Adrenal gland (tissue), 12 donors: ENCODE data around the gene ASB15. TPM values are rescaled to one million over a fixed set of nuclear protein-coding genes. Genes with fewer than 3 reads are reported as not detected.
A peak's percentile ranks its signal among the peaks of the same experiment; 100 is the strongest.

ENCODE experiments used
- DNase-seq, 7 donors: peaks; one replicate each; pipeline ENCODE4 v3.0.0-alpha.2; 2019 to 2020
- H3K27ac ChIP-seq, 5 donors: fragments of 200-600 bp; sonication (generic) in 4 of 5; 1 replicate in 3 of 5; 2 replicates in 2 of 5; pipeline versions ENCODE4 v1.5.1 to v1.8.0; 2016 to 2020; ENCODE audit warnings: mild to moderate bottlenecking in 1 of 5
- H3K27me3 ChIP-seq: fragments of 200-600 bp; 2 replicates; pipeline ENCODE4 v1.8.0; 2021
- H3K36me3 ChIP-seq, 2 donors: fragments of 200-600 bp; replicated peaks in 1 of 2; 1 replicate in 1 of 2; 2 replicates in 1 of 2; pipeline versions ENCODE4 v1.5.1 to v1.8.0; 2018 to 2022
- H3K4me1 ChIP-seq, 2 donors: fragments of 200-600 bp; replicated peaks in 1 of 2; 1 replicate in 1 of 2; 2 replicates in 1 of 2; pipeline versions ENCODE4 v1.5.1 to v1.8.0; 2018 to 2021
- H3K4me3 ChIP-seq, 4 donors: fragments of 200-600 bp; sonication (generic) in 3 of 4; one replicate each; pipeline ENCODE4 v1.5.1; 2016 to 2018
- H3K9me3 ChIP-seq, 3 donors: fragments of 200-600 bp; sonication (generic) in 1 of 3; replicated peaks in 1 of 3; 1 replicate in 2 of 3; 2 replicates in 1 of 3; pipeline versions ENCODE4 v1.5.1 to v1.8.0; 2016 to 2021
- POLR2A ChIP-seq, 2 donors: fragments of 450-650 bp; IDR thresholded peaks; one replicate each; pipeline ENCODE4 v1.6.1; 2017; ENCODE audit warnings: antibody characterized with exemption in 2 of 2, mild to moderate bottlenecking in 2 of 2, moderate library complexity in 1 of 2
- WGBS, 4 donors: extraction: QIAGEN DNeasy Blood & Tissue Kit in 2 of 4; methylation state at CpG; one replicate each; pipeline versions ENCODE4 v1.1.5 to v1.1.7; 2013 to 2017; 5-methylcytosine and 5-hydroxymethylcytosine counted together
- intact Hi-C, 2 donors: fragments of 100-400 bp; cut with DNase I; formaldehyde crosslinking; loops; one replicate each; pipeline versions ENCODE4 v1.14.1 to v1.15.0; 2022 to 2023
- polyA plus RNA-seq, 3 donors: library from polyadenylated mRNA; stranded (reverse); fragments of 200-250 nt in 2 of 3; fragments of 350-450 nt in 1 of 3; fragmentation: Illumina TruSeq in 1 of 3; extraction: RNeasy Lipid Tissue Mini Kit (QIAGEN cat#74804) in 1 of 3; gene quantifications; one replicate each; pipeline ENCODE4 v1.2.3, GENCODE V29; 2013 to 2014
- total RNA-seq, 9 donors: library from RNA; depleted of rRNA in 4 of 9; stranded (reverse); fragments of >200 nt in 4 of 9; fragments of 120-200 nt in 1 of 9; fragmentation: NEBNext Ultra II Directional in 1 of 9; extraction: Animal tissue kit (Norgen Biotek cat#: 25700) in 1 of 9; gene quantifications; one replicate each; pipeline versions ENCODE4 v1.1.0 to v1.2.4, GENCODE V29; 2013 to 2023
- TF ChIP-seq, protein P1 (sequence below), 6 experiments: fragments of 450-650 bp in 4 of 6; fragments of 200-600 bp in 2 of 6; sonication (generic) in 1 of 6; IDR thresholded peaks; 1 replicate in 5 of 6; 2 replicates in 1 of 6; pipeline versions ENCODE4 v1.5.1 to v1.8.0; 2016 to 2021; ENCODE audit warnings: antibody characterized with exemption in 6 of 6, mild to moderate bottlenecking in 2 of 6, moderate library complexity in 1 of 6
- donor health status: healthy with polysubstance abuse.
- donor health status: Bipolar disorder and iron deficiency.
- donor health status: DM: yes; HTN: yes; CAD: no.
- donor health status: DM: no; HTN: no; CAD: no.
- donor health status: DM: no; HTN: no; CAD: no.
- donor health status: DM: yes; HTN: yes; CAD: no.

ASB15 gene
- total and polyA plus RNA-seq, 12 donors: not detected

DNA sequence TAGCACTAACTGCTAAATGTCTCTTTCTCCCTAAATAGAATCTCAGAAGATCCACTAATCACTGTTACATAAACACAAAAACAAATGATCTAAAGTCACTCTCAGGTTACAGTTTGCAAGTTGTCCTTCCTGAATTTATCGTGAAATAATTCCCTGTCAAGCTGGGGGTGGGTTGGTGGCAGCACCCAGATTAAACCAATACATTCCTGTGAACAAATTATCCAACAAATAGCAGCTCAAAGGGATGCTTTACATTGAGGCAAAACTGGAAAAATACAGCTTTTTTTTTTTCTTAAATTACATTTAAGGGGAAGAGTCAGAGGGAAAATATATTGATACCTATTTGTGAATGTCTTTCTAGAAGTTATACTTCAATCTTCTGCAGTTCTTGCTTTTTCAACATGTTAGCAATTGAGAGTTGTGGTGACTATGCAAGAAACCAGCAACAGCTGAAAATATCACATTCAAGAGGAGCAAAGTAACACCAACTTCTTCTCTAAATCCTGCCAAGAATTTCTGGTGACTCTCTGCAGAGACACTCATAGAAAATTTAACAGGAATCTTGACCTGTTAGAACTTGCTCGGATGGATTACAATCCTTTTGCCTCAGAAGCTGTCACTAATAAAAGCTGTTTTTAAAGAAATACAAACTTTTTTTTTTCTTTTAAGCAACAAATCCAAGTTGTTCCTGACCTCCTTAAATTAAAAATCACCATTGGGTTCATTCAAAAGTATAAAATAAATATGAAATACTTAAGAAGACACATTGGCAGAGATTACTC, 73.0 kb downstream of the ASB15 start:
- no peak for TF ChIP-seq POLR2A (IDR thresholded peaks at IDR 0.05)
- TF ChIP-seq, protein P1, sequence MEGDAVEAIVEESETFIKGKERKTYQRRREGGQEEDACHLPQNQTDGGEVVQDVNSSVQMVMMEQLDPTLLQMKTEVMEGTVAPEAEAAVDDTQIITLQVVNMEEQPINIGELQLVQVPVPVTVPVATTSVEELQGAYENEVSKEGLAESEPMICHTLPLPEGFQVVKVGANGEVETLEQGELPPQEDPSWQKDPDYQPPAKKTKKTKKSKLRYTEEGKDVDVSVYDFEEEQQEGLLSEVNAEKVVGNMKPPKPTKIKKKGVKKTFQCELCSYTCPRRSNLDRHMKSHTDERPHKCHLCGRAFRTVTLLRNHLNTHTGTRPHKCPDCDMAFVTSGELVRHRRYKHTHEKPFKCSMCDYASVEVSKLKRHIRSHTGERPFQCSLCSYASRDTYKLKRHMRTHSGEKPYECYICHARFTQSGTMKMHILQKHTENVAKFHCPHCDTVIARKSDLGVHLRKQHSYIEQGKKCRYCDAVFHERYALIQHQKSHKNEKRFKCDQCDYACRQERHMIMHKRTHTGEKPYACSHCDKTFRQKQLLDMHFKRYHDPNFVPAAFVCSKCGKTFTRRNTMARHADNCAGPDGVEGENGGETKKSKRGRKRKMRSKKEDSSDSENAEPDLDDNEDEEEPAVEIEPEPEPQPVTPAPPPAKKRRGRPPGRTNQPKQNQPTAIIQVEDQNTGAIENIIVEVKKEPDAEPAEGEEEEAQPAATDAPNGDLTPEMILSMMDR (IDR thresholded peaks at IDR 0.05): no peak
- Histone ChIP-seq H3K27ac (no peak overlapping the region), H3K4me3 (no peak overlapping the region), H3K4me1 (peaks cover 0 to 16% of the 10 kb centered on the region in 2 donors), H3K27me3 (no peaks in the 10 kb centered on the region), H3K36me3 (peaks cover 0 to 3% of the 10 kb centered on the region in 2 donors), H3K9me3 (no peaks in the 10 kb centered on the region)
- WGBS, 4 donors: 25 to 42% (median 35%) methylated on average over 2 of the region's 2 CpGs
- no peak for DNase-seq
- intact Hi-C loops: loop anchor here in 1 of 2 donors (10.0 kb wide), 1 partner anchor 190 kb away; no protein-coding TSS in a partner anchor

DNA sequence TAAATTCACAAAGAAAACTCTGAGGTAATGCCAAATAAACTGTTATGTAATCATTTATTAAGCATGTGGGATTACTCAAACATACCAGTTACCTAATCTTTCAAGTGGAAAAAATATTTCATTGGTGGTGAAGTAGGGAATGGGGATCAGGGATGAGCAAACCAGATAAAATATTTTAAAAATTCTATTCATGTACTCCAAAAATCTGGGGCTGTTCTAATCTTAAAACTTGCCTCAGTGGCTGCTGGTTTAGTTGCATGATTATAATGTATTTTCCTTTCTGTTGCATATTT, 73.5 kb downstream of the ASB15 start:
- TF ChIP-seq, protein P1 (IDR thresholded peaks at IDR 0.05): no peak
- TF ChIP-seq POLR2A (IDR thresholded peaks at IDR 0.05): no peak
- H3K27me3 ChIP-seq: no peaks in the 10 kb centered on the region
- peak overlapping the region in 1 of 5 donors; percentile 24 for H3K27ac ChIP-seq
- intact Hi-C loops: loop anchor here in 1 of 2 donors (10.0 kb wide), 1 partner anchor 190 kb away; no protein-coding TSS in a partner anchor
- peaks cover 0 to 16% of the 10 kb centered on the region in 2 donors for H3K4me1 ChIP-seq
- no peaks in the 10 kb centered on the region for H3K9me3 ChIP-seq
- no peak overlapping the region for H3K4me3 ChIP-seq
- no peak for DNase-seq
- peaks cover 0 to 3% of the 10 kb centered on the region in 2 donors for H3K36me3 ChIP-seq

DNA sequence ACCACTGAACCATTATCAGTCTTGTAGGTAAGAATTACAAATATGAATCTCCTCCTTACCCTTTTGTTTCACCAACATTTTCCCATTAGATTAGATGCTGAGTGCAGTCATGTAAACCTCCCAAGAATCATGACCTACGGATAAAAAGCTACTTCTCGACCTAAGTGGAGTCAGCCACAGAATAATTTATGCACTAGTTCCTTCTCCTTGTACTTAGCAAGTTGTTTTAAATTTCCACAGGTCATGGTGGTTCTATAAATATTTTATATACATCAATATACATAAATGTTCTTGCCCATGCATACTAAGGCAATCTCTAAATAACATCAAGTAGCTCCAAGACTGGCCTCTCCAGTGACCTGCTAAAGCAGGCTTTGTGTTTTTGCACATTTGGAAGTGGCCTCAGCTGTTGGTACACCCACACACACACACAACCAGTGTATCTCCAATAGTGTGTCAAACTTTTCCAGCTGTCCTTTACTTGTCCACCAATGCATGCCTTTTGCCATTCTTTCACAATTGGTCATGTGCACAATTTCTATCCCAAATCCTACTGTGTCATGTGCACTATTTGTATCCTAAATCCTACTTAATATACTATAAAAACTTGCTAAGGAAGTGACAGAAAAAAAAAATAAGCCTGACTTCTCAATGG, 75.6 kb downstream of the ASB15 start:
- peaks cover 0 to 3% of the 10 kb centered on the region in 2 donors for H3K36me3 ChIP-seq
- H3K9me3 ChIP-seq: no peaks in the 10 kb centered on the region
- WGBS, 4 donors: 83 to 95% (median 91%) methylated on average over 2 of the region's 2 CpGs
- no peak for TF ChIP-seq POLR2A (IDR thresholded peaks at IDR 0.05)
- TF ChIP-seq, protein P1 (IDR thresholded peaks at IDR 0.05): no peak
- intact Hi-C loops: loop anchor here in 1 of 2 donors (10.0 kb wide), 1 partner anchor 188 kb away; no protein-coding TSS in a partner anchor
- no peak for DNase-seq
- H3K27me3 ChIP-seq: no peaks in the 10 kb centered on the region
- no peak overlapping the region for H3K4me3 ChIP-seq
- H3K27ac ChIP-seq: no peak overlapping the region
- H3K4me1 ChIP-seq: peaks cover 13 to 30% of the 10 kb centered on the region in 2 donors

DNA sequence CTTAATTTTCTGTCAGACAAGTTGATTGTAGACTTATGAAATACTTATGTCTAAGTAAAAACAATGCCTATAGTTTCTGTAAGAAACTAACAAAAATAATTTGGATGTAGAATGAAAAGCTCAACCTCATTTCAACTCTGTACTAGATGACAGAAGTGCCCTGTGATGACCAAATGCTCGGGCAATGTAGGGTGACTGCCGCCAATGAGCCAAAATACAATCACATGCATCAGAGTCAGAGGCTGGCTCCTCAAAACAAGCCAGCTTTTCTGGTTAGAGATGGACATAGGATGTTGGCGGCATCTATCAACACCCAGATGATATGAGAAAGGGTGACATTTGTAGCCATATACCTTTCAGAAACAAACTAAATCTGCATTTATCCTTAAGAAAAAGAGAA, 78.0 kb downstream of the ASB15 start:
- DNase-seq: no peak
- H3K36me3 ChIP-seq: peaks cover 0 to 10% of the 10 kb centered on the region in 2 donors
- no peak for TF ChIP-seq POLR2A (IDR thresholded peaks at IDR 0.05)
- TF ChIP-seq, protein P1 (IDR thresholded peaks at IDR 0.05): no peak
- no peaks in the 10 kb centered on the region for H3K9me3 ChIP-seq
- H3K4me3 ChIP-seq: no peak overlapping the region
- WGBS, 4 donors: 86 to 95% (median 93%) methylated on average over 3 of the region's 3 CpGs
- H3K4me1 ChIP-seq: peaks cover 13 to 20% of the 10 kb centered on the region in 2 donors
- H3K27ac ChIP-seq: no peak overlapping the region
- H3K27me3 ChIP-seq: no peaks in the 10 kb centered on the region
- intact Hi-C loops: loop anchor here (10.0 kb wide), 1 partner anchor 185 kb away; no protein-coding TSS in a partner anchor
